ENCODE data around the gene KCNMB2. TPM values are rescaled to one million over a fixed set of nuclear protein-coding genes. Genes with fewer than 3 reads are reported as not detected.

The KCNMB2 gene
- total and polyA plus RNA-seq, 2 donors: 0.06 to 6.1 TPM

DNA sequence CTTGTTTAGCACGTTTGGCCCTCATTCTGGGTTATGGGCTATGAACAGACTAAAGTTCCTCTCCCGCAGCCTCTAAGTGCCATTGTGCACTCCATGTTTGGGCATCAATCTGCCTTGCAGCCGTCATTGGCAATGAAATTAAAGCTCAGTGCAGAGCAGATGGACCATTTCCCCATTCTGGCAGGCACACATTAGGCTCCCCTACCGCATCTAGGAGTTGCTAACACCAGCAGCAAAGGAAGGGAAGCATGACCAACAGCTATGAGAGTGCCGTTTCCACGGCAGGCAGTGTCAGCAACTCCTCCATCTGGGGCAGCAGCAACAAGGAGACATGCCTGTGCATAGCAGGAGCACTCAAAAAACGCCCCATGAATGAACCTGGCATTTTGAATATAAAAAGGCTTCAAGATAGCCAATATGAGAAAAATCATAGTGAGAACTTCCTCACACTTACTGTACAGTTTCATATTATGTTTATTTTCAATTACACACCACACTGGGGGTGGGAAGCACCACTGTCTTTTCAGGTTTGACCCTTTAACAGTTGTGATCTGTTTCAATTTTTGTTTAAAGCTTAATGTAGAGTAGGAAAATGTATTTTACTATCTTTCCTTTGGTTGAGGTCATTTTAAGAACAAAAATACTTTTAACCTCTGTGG lies 218.7 kb downstream of the KCNMB2 start:
- no peaks in the 10 kb centered on the region for H3K4me1 ChIP-seq (ENCODE audit: insufficient read depth)
- no peaks in the 10 kb centered on the region for H3K36me3 ChIP-seq (ENCODE audit: insufficient read depth)
- no peak overlapping the region for H3K4me3 ChIP-seq (ENCODE audit: low read depth, low read length)
- 68% methylated on average over 7 of the region's 7 CpGs for WGBS
- no peak for DNase-seq (ENCODE audit: extremely low spot score)
- no peak overlapping the region for H3K27ac ChIP-seq (ENCODE audit: low read depth)

DNA sequence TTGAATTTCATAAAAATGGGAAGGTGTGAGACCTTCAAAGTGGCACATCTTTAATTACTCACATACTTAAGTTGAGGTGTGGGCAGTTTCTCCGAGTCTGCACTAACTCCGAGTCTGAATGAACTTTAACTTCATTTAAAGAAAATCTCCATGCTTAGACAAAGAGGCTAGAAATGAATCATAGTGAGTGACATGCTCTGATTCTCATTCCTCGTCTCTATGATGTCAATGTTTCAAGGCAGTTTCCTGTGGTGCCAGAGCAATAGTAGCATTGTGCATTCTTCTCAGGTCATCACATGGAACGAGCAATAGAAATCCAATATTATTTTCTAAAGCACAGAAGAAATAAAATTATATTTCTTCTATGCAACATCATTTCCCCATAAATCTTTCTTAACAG lies 224.8 kb downstream of the KCNMB2 start:
- Histone ChIP-seq H3K36me3 (ENCODE audit: insufficient read depth) (no peaks in the 10 kb centered on the region), H3K27ac (ENCODE audit: low read depth) (no peak overlapping the region), H3K4me3 (ENCODE audit: low read depth, low read length) (no peak overlapping the region), H3K4me1 (ENCODE audit: insufficient read depth) (no peaks in the 10 kb centered on the region)
- no peak for DNase-seq (ENCODE audit: extremely low spot score)
- WGBS: 85% methylated on average over 4 of the region's 4 CpGs

DNA sequence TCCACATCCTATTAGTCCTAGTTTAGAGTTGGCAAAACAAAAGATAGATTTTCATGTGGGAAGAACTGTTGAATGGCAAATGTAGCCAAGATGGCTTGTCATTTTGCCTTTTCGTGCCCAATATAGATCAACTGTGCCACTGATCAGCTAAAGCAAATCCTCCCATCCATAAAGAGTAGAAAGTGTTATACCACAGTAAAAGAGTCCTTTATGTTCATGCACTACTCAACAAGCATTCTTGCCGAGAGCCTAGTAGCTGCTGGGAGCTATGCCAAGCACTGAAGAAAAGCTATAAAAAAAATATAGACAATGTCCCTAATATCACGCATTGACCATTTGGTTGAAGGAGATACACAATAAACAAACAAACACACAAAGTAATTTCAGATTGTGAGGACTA lies 225.2 kb downstream of the KCNMB2 start:
- no peak overlapping the region for H3K27ac ChIP-seq (ENCODE audit: low read depth)
- no peak for DNase-seq (ENCODE audit: extremely low spot score)
- no peaks in the 10 kb centered on the region for H3K36me3 ChIP-seq (ENCODE audit: insufficient read depth)
- no peaks in the 10 kb centered on the region for H3K4me1 ChIP-seq (ENCODE audit: insufficient read depth)
- 82% methylated on average over 3 of the region's 3 CpGs for WGBS
- no peak overlapping the region for H3K4me3 ChIP-seq (ENCODE audit: low read depth, low read length)

DNA sequence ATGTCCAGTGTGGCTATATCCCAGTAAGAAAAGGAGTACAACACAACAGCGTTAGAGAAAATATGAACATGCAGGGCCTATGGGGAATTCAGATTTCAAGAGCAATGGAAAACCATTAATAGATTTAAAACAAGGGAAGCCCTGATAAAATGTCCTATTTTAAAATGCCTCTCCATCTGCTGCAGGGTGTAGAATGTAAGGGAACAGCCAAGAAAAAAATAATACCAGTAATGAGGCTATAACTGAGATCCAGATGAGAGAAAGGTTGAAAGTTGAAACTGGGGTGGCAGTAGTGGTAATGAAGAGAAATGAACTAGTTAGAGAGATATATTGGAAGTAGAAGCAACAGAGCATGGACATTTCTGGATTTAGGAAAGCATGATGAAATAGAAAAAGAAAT lies 226.1 kb downstream of the KCNMB2 start:
- no peak overlapping the region for H3K4me3 ChIP-seq (ENCODE audit: low read depth, low read length)
- H3K27ac ChIP-seq (ENCODE audit: low read depth): no peak overlapping the region
- H3K4me1 ChIP-seq (ENCODE audit: insufficient read depth): no peaks in the 10 kb centered on the region
- 93% methylated on average over 1 of the region's 1 CpG for WGBS
- no peak for DNase-seq (ENCODE audit: extremely low spot score)
- H3K36me3 ChIP-seq (ENCODE audit: insufficient read depth): no peaks in the 10 kb centered on the region

DNA sequence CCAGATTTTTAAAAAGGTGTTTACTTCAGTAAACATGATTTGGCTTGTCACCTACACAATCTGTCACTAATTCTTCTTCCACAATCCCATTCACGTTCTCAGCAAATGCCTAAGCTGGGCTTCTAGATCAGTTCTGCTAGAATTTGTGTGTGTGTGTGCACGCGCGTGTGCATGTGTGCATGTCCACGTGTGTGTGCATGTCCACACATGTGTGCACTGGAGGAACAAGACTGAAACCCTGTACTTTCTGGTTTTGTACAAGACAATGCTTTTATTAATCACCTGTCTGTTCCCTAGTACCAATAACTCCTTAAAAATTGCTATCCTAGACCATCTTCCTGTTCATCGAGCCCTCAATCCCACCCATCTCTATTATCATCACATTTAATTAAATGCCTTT lies 229.2 kb downstream of the KCNMB2 start:
- H3K4me3 ChIP-seq (ENCODE audit: low read depth, low read length): no peak overlapping the region
- H3K27ac ChIP-seq (ENCODE audit: low read depth): no peak overlapping the region
- H3K36me3 ChIP-seq (ENCODE audit: insufficient read depth): no peaks in the 10 kb centered on the region
- WGBS: 76% methylated on average over 6 of the region's 6 CpGs
- no peak for DNase-seq (ENCODE audit: extremely low spot score)
- H3K4me1 ChIP-seq (ENCODE audit: insufficient read depth): no peaks in the 10 kb centered on the region

DNA sequence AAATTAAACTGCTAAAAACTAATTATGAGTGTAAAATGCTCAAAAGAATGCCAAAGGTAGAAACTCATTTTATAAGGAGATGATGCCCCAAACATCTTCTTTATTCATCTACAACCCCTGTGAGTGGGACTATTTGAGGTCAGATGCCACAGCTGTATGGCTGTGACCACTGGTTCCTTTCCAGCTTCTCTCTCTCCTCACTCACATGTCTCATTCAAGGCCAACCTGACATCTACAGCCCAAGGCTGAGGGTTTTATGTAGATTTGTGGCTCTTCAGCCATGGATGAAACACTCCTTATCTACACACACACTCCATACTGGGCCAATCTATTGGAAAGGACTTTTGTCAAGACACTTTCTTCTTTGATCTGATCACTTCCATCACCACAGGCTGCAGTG lies 231.3 kb downstream of the KCNMB2 start:
- Histone ChIP-seq H3K4me3 (ENCODE audit: low read depth, low read length) (no peak overlapping the region), H3K27ac (ENCODE audit: low read depth) (no peak overlapping the region), H3K4me1 (ENCODE audit: insufficient read depth) (no peaks in the 10 kb centered on the region), H3K36me3 (ENCODE audit: insufficient read depth) (no peaks in the 10 kb centered on the region)
- DNase-seq (ENCODE audit: extremely low spot score): no peak

DNA sequence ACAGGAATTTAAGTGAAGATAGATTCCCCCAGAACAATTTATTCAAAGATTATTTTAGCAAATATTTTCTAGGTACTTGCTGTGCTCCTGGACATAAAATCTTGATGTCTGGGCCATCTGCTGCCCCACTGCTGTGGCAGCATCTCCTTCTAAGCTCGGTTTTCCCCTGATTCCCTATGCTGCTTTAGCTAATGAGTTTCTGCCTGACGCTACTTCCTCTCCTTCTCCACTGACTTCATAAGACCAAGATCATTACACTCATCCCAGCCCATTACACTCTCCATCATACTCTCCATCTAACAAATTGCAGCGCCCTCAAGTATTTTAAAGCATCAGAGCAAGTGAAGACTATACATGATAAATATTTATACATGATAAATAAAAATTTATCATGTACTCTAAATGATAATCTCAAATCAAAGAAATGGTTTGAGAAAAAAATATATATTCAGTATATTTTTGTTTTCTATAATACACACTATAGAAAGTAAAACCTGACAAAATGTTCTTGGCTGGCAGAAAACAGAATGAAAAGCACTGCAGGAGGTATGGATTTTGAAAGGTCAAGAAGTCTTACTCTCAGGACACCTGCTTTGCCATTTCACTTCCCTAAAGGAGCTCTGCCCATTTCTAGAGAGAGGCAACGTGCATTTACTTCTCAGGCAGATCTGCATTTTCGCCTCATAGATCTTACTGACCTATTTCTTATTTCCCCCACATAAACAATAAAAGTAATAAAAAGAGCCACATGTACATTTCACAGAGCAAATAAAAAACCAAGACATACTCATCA lies 232.0 kb downstream of the KCNMB2 start:
- H3K36me3 ChIP-seq (ENCODE audit: insufficient read depth): no peaks in the 10 kb centered on the region
- 86% methylated on average over 5 of the region's 5 CpGs for WGBS
- no peaks in the 10 kb centered on the region for H3K4me1 ChIP-seq (ENCODE audit: insufficient read depth)
- no peak overlapping the region for H3K27ac ChIP-seq (ENCODE audit: low read depth)
- no peak for DNase-seq (ENCODE audit: extremely low spot score)
- H3K4me3 ChIP-seq (ENCODE audit: low read depth, low read length): no peak overlapping the region

DNA sequence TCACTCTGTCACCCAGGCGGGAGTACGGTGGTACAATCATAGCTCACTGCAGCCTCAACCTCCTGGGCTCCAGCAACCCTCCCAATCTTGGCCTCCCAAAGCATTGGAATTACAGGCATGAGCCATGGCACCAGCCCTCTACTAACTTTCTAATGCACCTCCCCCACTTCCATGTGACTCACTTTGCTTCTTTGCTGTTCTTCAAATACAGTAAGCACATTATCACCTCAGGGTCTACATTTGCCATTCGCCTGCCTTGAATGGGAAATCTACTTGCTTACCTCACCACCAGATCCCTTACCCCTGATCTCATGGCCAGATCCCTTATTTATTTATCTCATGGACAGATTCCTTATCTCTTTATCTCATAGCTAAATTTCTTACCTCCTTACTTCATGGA lies 235.3 kb downstream of the KCNMB2 start:
- Histone ChIP-seq H3K4me1 (ENCODE audit: insufficient read depth) (no peaks in the 10 kb centered on the region), H3K27ac (ENCODE audit: low read depth) (no peak overlapping the region), H3K4me3 (ENCODE audit: low read depth, low read length) (no peak overlapping the region), H3K36me3 (ENCODE audit: insufficient read depth) (no peaks in the 10 kb centered on the region)
- DNase-seq (ENCODE audit: extremely low spot score): no peak
- 81% methylated on average over 3 of the region's 3 CpGs for WGBS

DNA sequence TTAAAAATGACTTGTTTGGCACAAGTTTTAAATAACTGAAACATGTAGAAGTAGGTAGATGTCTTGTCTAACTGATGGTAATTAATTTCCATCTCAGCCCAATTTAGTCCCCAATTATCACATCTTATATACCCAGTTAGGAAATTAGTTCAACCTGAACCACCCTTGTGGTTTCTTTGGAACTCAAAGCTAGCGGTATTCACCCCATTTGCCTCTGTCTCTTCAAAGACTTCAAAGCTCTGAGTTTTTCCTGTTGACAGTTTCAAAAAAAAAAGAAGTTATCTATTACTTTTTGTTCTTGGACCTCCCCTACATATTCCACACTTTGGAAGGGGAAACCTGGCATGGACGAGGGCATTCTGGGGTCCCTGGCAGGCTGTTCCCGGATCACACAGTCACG lies 236.5 kb downstream of the KCNMB2 start:
- WGBS: 89% methylated on average over 4 of the region's 4 CpGs
- no peak overlapping the region for H3K27ac ChIP-seq (ENCODE audit: low read depth)
- H3K4me1 ChIP-seq (ENCODE audit: insufficient read depth): no peaks in the 10 kb centered on the region
- no peak for DNase-seq (ENCODE audit: extremely low spot score)
- H3K36me3 ChIP-seq (ENCODE audit: insufficient read depth): no peaks in the 10 kb centered on the region
- no peak overlapping the region for H3K4me3 ChIP-seq (ENCODE audit: low read depth, low read length)

DNA sequence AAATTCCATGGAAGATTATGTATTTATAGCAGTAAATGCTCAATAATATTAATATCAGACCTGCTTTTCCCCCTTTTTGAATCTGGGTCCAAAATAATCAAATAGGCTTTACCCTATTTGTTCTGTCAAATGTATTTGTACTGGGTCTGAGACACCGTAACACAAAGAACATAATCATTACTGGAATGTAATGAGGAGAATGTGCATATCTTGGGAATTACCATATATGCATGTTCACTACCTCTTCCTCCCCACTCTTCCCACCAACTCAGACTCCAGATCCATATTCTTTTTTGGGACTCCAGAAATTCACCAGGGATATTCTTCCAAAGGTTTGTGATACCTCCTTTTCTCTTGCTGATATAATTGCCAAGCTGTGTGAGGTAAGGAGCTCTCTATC lies 237.1 kb downstream of the KCNMB2 start:
- Histone ChIP-seq H3K36me3 (ENCODE audit: insufficient read depth) (no peaks in the 10 kb centered on the region), H3K27ac (ENCODE audit: low read depth) (no peak overlapping the region), H3K4me3 (ENCODE audit: low read depth, low read length) (no peak overlapping the region), H3K4me1 (ENCODE audit: insufficient read depth) (no peaks in the 10 kb centered on the region)
- 87% methylated on average over 1 of the region's 1 CpG for WGBS
- DNase-seq (ENCODE audit: extremely low spot score): no peak

DNA sequence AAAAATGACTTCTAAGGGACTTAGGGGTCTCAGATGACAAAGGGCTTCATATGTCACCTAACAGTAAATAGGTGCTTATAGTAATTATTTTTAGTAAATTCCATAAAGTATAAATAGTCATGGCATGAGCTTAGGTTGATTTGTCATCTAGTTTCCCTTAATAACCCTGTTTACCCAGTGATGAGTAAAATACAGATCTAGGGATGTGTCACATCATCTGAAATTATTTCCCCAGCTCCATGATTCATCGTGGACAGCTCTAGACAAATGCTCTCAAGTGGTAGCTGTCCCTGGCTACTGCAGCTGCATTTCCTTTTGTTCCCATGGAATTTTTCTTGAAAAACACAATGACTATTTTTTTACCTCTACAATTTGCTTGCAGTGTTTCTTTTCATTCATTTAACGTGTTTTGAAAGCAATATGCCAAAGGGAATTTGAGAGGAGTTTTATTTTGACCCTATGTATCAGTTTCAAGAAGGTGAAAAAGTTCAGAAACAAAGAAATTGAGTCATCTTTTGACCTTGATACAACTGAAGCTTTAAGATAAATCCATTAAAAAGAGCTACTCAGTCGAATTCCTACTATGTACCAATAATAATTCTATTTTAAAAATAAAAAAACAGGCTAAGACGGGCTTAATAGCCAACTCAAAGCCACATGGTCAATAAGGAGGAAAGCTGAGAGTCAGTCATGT lies 241.6 kb downstream of the KCNMB2 start:
- Histone ChIP-seq H3K4me3 (ENCODE audit: low read depth, low read length) (no peak overlapping the region), H3K27ac (ENCODE audit: low read depth) (no peak overlapping the region), H3K4me1 (ENCODE audit: insufficient read depth) (no peaks in the 10 kb centered on the region), H3K36me3 (ENCODE audit: insufficient read depth) (no peaks in the 10 kb centered on the region)
- 81% methylated on average over 4 of the region's 4 CpGs for WGBS
- DNase-seq (ENCODE audit: extremely low spot score): no peak

DNA sequence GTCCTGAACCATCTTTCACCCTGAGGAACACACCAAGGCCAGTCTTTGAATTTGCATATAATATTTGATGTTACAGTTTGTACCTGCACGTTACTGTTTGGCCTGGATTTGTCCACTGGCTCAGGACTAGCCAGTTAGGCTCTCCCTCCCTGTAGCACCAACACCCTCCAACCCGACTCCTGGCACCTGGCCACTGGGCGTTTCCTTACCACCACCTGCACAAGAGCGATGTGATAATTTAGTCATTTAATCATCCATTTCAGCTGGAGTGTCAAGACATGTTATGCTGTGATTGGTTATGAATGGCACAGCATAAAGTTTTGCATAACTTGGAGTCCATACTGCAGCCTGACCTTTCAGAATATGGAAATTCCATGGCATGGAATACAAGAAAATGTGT lies 242.4 kb downstream of the KCNMB2 start:
- Histone ChIP-seq H3K4me3 (ENCODE audit: low read depth, low read length) (no peak overlapping the region), H3K4me1 (ENCODE audit: insufficient read depth) (no peaks in the 10 kb centered on the region), H3K27ac (ENCODE audit: low read depth) (no peak overlapping the region), H3K36me3 (ENCODE audit: insufficient read depth) (no peaks in the 10 kb centered on the region)
- WGBS: 86% methylated on average over 4 of the region's 4 CpGs
- no peak for DNase-seq (ENCODE audit: extremely low spot score)

DNA sequence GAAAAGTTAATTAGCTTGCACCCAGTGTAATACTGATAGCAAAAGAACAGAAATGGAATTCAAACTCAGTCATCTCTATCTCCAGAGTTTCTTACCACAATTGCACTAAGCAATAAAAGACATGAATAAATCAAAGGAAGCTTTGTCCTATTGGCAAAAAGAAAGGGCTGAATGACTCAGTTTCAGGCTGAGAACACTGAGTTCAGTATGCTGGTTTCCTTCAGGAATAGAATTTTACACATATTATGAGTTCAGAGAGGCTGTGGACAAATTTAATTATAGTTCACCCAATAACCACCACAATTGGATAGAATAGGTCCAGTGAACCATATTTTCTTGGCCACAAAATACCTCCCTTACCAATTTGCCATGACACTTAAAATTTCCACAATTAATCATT lies 249.7 kb downstream of the KCNMB2 start:
- H3K4me1 ChIP-seq (ENCODE audit: insufficient read depth): no peaks in the 10 kb centered on the region
- H3K36me3 ChIP-seq (ENCODE audit: insufficient read depth): no peaks in the 10 kb centered on the region
- no peak overlapping the region for H3K4me3 ChIP-seq (ENCODE audit: low read depth, low read length)
- H3K27ac ChIP-seq (ENCODE audit: low read depth): no peak overlapping the region
- DNase-seq (ENCODE audit: extremely low spot score): no peak

DNA sequence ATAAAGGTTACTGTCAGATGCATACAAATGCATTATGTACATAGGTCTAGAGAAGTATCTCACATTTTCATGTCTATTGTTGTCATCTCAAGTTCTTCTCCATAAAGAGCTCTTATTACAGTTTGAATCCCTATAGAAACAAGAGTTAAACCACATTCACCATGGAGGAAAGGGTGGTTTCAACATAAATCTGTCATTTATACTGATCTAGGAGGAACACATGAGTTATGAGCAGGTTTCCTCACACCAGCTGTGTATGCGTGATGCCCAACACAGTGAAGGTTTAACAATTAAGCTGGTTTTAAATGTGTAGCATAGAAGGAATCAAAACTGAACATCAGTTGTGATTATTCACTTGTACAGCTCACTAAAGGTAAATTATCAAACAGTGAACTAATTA lies 251.7 kb downstream of the KCNMB2 start:
- no peak overlapping the region for H3K4me3 ChIP-seq (ENCODE audit: low read depth, low read length)
- H3K36me3 ChIP-seq (ENCODE audit: insufficient read depth): no peaks in the 10 kb centered on the region
- H3K4me1 ChIP-seq (ENCODE audit: insufficient read depth): no peaks in the 10 kb centered on the region
- no peak for DNase-seq (ENCODE audit: extremely low spot score)
- 40% methylated on average over 1 of the region's 1 CpG for WGBS
- no peak overlapping the region for H3K27ac ChIP-seq (ENCODE audit: low read depth)
